Erythroblast (primary cell): ENCODE results near the gene UBE2G2.

Experiments used
- GATA1 ChIP-seq: IDR thresholded peaks from 2 replicates; pipeline ENCODE4 v1.6.1; 2011; ENCODE audit warnings: low read depth, mild to moderate bottlenecking, control low read depth, low read length, moderate library complexity
- POLR2A ChIP-seq: IDR thresholded peaks from 2 replicates; pipeline ENCODE4 v1.6.1; 2011; ENCODE audit warnings: mild to moderate bottlenecking, low read length

GRCh38 chr21:44737706-44738354, 63.8 kb downstream of the UBE2G2 start:
- TF ChIP-seq POLR2A (no peak), GATA1 (no peak)
